Activated CD8-positive, alpha-beta memory T cell treated with anti-CD3 and anti-CD28 coated beads, Interleukin-2, amount 50 U/mL, for 1 hour (primary cell): Measurements from ENCODE around the gene ADIPOR1.
"Not testable (repeated sequence)": the region's sequence is repeated elsewhere in the genome, so short reads cannot be mapped to it uniquely, and the experiment has no call there.

Experiments
- DNase-seq: peaks from one replicate; pipeline ENCODE4 v3.0.0-alpha.2; 2020; ENCODE audit errors: extremely low read depth

The ADIPOR1 gene

DNA sequence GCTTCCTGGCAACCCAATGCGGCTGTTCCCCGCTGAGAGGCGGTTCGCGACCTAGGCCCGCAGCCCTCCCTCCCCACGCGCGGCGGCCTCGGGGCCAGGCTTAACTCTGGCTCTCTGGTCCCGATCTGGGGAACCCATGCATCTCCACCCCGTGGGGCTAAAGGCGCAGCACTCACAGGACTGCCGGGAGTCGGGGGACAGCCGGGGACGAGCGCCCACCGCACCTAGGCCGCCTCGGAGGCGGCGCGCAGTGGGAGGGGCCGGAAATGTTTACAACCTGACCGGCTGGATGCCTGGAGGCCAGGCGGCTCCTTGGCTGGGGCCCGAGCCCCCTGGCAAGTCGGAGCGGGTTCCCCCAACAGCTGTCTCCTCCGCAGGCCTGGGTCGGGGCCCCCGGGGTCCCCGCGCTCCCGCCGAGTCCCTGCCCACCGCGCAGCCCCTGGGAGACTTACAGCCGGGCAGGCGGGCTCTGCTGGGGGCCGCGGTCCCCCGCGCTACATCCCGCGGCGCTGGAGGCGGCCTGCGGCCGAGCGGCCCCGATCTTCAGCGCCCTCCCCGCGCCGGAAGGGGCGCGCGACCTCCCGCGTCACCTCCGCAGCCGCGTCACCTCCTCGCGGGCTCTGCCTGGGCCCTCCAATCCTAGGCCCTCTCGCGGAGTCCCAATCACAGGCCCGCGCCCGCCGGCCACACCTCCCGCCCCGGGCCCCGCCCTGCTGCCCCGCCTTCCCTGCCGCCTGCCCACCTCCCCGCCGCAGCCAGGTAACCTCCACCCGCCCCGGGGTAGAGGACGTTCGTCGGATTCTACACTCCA is at the start of gene ADIPOR1:
Gene ADIPOR1, minus strand, starts transcription at position 580 of the 811 bp plus-strand sequence. CDS start 7,242 bp downstream, outside the sequence.
- DNase-seq = peak; percentile 68

DNA sequence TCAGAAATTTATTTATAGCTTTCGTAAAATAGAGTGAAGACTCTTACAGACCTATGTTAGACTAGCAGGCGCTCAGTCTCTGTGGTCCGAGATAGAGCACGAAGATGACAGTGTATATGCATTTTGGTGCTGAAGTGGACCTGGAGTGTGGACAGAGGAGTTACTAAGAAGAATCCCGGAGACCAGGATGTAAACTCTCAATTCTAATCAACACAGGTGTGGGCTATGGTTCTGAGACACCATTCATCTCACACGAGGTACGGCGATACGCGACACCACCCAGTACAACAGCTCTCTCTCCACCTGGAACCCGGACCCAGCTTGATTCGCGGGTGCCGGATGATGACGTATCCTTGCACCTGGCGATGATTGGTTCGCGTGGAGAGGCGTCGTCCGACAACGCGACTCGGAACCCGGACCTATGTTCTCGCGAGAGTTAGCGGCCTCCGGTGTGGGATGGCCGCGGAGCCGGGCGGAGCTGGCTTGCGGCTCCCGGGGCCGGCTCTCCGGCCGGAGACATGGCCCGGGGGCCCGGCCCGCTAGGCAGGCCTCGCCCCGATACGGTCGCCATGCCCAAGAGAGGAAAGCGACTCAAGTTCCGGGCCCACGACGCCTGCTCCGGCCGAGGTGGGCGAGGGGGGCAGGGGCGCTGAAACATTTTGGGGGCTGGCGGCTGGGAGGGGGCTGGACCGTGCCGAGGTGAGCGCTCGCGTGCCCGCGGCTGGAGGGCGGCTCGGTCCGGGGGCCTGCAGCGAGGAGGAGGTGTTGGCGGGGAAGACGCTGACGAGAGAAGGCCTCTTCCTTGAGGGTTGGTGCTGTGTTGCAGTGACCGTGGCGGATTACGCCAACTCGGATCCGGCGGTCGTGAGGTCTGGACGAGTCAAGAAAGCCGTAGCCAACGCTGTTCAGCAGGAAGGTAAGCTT is 49.1 kb upstream of the ADIPOR1 start, which contains the start of gene TMEM183A:
Gene TMEM183A, plus strand, starts transcription at position 427 of the 924 bp plus-strand sequence. Its CDS starts 92 bp downstream, at position 519.
- peak; percentile 89 for DNase-seq

DNA sequence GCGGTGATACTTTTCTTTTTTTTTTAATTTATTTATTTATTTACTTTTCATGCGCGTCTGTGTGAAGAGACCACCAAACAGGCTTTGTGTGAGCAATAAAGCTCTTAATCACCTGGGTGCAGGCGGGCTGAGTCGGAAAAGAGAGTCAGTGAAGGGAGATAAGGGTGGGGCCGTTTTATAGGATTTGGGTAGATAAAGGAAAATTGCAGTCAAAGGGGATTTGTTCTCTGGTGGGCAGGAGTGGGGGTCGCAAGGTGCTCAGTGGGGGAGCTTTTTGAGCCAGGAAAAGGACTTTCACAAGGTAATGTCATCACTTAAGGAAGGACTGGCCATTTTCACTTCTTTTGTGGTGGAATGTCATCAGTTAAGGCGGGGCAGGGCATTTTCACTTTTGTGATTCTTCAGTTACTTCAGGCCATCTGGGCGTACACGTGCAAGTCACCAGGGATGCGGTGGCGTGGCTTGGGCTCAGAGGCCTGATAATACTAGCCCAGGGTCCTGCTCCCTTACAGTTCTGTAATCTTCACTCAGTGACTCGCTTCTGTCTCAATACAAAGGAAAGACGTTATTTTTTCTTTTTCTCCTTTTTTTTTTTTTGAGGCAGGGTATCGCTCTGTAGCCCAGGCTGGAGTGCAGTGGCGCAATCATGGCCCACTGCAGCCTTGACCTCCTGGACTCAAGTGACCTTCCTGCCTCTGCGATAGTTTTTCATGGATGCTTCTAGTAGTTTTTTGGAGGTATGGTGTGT is 47.5 kb upstream of the ADIPOR1 start:
- not testable (repeated sequence) for DNase-seq

GRCh38 chr1:203002951-203003350 is 44.8 kb upstream of the ADIPOR1 start:
- DNase-seq = no peak

- no peak for DNase-seq
These were observed 43.9 kb upstream of the ADIPOR1 start for GRCh38 chr1:203001986-203002385.

DNA sequence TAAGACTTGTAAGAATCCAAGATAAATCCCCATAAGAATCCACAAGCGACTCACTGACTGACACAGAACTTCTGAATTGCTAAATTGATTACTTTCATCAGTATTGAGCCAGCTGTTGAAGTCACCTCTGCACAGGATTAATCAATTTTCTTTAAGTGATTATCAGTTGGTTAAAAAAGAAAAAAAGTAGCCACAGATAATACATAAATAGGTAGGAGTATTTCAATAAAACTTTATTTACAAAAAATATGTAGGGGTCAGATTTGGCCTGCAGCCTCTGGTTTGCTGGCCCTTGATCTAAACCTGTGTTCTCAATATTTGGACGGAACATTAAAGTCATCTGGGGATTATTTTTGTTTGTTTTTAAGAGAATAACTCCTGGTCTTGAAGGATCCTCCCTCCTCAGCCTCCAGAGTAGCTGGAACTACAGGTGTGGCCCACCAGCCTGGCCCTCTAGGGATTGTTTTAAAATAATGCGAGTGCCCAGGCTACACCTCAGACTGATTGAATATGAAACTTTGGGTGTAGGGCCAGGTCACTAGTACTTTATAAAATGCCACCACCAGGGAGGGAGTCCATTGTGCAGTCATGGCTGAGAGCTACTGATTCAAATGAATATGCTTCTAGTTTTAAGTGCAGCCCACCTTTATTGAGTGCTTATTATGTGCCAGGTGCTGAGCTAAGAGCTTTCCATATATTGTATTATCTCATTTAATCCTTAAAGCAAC is 42.3 kb upstream of the ADIPOR1 start:
- DNase-seq = no peak

DNA sequence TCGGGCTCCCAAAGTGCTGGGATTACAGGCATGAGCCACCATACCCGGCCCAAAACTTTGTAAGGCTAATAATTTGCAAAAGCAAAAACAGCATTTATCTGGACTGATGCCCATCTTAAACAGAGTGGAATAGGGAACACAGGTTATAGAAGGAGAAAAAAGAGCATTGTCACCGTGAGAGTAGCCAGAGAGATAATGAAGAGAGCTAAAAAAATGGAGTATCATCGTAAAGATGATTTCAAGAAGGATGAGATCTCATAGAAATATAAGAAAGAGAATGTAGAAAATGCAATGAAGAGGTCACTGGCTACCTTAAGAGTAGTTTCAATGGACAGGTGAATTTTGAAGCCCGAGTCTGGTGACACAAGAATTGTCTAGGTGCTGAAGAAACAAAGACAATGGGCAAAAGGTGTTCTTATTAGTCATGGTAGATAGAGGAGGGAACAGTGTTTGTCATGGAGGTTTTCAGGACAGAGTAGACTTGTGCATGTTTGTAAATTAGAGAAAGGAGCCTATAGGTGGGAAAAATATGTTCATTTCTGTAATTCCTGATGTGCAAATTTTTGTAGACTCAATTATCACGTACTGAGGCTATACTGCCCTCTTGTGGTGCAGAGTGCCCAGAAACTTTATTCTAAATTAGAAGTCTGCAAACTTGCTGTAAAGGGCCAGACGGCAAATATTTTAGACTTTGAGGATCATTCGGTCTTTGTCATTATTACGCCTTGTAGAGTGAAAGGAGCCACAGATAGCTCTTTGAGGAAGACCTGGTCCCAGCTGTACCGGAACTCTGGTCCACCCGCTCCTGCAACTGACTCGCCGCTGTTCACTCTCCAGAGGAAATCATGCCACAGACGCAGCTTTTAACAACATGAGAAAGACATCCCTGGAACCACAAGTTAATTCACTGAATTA is 41.0 kb upstream of the ADIPOR1 start:
- DNase-seq = peak; percentile 32

- DNase-seq = no peak
These were observed 36.6 kb upstream of the ADIPOR1 start for GRCh38 chr1:202994756-202995155.

- no peak for DNase-seq
These were observed 33.0 kb upstream of the ADIPOR1 start for GRCh38 chr1:202991112-202991511.

DNA sequence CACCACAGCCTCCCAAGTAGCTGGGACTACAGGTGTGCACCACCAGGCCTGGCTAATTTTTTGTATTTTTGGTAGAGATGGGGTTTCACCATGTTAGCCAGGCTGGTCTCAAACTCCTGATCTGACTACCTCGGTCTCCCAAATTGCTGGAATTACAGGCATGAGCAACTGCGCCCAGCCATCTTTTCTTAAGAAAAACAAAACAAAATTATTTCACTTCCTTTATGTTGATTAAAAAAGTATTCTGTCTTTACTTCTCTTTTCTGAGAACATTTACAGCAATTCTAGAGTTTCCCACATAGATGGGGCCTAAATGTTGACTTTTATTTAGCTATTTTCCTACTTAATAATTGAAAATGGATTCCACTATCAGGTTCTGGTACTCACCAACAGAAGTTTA is 31.8 kb upstream of the ADIPOR1 start:
- DNase-seq = no peak

DNA sequence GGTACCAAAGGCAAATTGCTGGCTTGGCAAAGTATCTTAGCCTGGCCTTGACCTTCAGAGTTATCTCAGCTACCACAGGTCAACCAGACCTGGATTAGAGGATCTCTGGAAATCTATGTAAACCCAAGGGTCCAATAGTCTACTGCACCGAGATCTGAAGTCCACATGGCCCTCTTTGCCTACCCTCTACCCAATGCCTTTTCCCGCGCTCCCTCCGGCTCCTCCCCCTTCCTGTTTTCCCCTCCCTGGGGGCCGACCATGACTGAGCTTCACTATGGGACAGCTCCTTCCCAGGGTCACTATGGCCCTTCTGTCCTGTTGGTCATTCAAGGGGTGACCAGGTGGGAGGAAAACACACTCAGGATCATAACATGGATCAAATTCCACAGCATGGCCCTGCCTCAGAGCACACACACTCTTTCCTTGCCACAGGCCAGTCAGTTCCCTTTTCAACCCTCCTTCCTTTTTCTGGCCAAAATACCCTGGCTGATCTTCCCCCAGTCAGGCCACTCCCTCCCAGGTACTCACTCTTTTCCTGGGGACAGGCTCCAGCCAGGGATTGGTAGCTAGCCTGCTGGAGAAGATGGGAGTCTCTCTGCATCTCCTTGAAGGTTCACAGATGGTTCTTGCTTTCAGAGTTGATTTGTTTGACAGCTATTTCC is 29.9 kb upstream of the ADIPOR1 start:
- no peak for DNase-seq

DNA sequence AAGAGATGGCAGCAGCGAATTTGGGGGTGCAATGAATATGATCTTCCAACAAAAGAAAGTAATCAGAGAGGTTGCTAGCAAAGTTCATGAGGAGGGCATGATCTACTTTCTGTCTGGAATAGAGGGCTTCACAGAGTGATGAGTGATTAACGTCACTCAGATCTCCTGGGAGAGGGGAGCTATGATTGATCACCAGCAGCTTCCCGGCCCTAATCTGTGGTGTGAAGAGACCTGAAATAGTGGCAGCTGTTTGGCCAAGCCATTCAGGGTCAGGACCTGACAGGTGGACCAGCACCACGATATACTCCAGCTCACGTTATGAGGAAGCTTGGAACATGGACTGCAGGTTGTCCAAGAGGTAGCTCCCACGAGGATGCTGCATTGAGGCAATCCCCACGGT is 29.1 kb upstream of the ADIPOR1 start:
- DNase-seq = no peak

DNA sequence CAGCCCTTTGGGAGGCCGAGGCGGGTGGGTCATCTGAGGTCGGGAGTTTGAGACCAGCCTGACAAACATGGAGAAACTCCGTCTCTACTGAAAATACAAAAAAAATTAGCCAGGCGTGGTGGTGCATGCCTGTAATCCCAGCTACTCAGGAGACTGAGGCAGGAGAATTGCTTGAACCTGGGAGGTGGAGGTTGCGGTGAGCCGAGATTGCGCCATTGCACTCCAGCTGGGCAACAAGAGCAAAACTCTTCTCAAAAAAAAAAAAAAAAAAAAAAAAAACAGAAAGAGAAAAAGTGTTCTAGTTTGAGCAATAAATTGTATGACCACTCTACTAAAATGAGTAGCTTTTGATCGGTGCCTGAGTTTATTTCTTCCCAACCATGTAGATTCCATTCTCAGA is 28.0 kb upstream of the ADIPOR1 start:
- not testable (repeated sequence) for DNase-seq

DNA sequence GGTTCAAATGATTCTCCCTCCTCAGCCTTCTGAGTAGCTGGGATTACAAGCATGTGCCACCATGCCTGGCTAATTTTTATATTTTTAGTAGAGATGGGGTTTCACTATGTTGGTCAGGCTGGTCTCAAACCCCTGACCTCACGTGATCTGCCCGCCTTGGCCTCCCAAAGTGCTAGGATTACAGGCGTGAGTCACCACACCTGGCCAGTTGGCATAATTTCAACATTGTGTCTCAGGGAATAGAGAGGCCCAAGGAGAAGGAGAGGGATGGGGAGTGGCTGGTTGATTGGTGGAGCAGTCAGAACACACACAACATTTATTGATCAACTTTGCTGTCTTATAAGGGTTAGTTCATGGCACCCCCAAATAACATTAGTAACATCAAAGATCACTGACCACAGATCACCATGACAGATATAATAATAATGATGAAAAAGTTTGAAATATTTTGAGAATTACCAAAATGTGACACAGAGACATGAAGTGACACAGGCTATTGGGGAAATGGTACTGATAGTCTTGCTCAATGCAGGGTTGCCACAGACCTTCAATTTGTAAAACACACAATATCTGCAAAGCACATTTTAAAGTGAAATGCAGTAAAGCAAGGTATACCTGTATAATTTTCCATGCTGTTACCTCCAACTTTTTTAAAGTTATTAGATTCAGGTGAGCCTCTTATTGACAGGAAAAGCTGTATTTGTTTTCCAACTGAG is 24.8 kb upstream of the ADIPOR1 start:
- no peak for DNase-seq

GRCh38 chr1:202981939-202982338 is 23.8 kb upstream of the ADIPOR1 start:
- no peak for DNase-seq

DNA sequence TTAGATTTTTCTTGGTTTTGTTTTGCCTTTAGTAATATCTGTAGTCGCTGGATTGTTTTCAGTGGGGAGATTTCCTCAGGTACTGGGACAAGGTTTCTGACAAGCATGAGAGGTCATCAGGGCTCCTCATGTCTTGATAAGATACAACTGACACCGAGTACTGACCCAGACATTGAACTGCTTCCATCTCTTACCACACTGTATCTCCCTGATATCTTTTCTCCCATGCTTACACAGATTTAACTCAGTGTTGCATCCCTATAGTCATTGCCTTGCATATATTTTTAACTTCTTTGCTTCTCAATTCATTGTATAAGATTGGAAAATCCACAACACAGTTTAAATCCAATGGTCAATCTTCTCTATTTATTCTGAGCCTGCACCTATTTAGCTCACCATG is 21.3 kb upstream of the ADIPOR1 start:
- DNase-seq = no peak

DNA sequence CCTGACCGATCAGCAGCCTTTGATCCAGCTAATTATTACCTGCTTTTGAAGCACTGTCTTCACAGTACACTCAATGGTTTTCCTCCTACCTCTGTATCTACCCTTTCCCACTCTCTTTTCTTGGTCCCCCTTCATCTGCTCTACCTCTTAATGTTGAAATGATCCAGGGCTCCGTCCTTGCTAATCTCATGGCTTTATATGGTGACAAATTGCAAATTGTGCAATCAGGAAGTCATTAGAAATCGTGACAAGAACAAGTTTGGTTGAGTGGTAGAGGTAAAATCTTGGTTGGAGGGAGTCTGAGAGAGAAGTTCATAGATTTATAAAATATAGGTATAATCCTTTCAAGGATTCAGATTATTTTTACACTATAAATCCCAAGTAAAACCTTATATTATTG is 18.5 kb upstream of the ADIPOR1 start:
- no peak for DNase-seq

DNA sequence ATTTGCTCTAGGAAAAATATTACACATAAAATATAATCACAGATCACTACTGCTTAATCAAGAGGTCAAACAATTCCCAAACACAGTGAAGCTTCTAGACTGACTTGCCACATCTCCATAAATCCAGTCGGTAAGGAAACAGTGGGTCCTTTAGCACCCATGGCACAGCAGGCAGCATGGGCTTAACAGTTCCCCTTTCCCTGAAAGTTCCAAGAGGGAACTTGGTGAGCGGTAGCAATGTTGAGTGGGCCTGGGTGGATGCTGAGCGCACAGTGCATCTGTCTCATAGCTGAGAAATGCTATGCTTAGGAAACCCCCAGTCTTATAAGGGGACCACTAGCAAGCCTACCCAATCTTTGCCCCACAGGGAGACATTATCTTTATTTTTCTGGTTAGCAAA is 16.7 kb upstream of the ADIPOR1 start:
- no peak for DNase-seq

DNA sequence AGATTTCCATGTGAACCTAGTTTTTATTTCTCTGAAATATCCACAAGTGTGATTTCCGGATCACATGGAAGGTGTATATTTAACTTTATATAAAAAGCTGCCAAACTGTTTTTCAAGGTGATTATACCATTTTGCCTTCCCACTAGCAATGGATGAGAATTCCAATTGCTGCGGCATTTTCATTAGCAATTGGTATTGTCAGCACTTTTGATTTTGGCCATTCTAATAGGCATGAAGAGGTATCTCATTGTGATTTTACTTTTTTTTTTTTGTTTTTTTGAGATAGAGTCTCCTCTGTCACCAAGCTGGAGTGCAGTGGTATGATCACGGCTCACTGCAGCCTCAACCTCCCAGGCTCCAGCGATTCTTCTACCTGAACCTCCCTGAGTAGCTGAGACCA is 13.9 kb upstream of the ADIPOR1 start:
- no peak for DNase-seq
